ENCODE results near the gene RARRES2.

The RARRES2 gene

DNA sequence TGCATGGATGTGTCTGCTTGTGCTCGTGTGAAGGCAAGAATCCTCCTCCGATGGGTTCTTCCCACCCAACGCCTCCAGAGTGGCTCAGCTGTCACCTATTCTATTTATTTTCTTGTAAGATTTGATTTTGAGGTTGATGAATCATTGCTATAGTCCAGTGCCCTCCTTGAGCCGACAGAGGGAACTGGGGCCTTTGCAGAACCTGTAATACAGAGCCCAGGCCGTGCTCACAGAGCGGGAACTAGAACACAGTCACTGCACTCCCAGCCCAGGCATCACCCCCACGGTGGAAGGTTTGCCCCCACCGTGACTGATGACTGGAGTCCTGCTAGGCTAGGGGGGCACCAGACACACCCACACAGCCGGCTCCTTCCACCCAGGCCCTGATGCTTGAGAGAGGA lies 2.0 kb downstream of the RARRES2 start:
- TF ChIP-seq, protein P1, sequence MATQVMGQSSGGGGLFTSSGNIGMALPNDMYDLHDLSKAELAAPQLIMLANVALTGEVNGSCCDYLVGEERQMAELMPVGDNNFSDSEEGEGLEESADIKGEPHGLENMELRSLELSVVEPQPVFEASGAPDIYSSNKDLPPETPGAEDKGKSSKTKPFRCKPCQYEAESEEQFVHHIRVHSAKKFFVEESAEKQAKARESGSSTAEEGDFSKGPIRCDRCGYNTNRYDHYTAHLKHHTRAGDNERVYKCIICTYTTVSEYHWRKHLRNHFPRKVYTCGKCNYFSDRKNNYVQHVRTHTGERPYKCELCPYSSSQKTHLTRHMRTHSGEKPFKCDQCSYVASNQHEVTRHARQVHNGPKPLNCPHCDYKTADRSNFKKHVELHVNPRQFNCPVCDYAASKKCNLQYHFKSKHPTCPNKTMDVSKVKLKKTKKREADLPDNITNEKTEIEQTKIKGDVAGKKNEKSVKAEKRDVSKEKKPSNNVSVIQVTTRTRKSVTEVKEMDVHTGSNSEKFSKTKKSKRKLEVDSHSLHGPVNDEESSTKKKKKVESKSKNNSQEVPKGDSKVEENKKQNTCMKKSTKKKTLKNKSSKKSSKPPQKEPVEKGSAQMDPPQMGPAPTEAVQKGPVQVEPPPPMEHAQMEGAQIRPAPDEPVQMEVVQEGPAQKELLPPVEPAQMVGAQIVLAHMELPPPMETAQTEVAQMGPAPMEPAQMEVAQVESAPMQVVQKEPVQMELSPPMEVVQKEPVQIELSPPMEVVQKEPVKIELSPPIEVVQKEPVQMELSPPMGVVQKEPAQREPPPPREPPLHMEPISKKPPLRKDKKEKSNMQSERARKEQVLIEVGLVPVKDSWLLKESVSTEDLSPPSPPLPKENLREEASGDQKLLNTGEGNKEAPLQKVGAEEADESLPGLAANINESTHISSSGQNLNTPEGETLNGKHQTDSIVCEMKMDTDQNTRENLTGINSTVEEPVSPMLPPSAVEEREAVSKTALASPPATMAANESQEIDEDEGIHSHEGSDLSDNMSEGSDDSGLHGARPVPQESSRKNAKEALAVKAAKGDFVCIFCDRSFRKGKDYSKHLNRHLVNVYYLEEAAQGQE (IDR thresholded peaks at IDR 0.05; ENCODE audit: insufficient replicate concordance, low read depth), result no peak
- no peak for TF ChIP-seq GABPA (IDR thresholded peaks at IDR 0.05; ENCODE audit: low read depth)
- TF ChIP-seq, protein P2, sequence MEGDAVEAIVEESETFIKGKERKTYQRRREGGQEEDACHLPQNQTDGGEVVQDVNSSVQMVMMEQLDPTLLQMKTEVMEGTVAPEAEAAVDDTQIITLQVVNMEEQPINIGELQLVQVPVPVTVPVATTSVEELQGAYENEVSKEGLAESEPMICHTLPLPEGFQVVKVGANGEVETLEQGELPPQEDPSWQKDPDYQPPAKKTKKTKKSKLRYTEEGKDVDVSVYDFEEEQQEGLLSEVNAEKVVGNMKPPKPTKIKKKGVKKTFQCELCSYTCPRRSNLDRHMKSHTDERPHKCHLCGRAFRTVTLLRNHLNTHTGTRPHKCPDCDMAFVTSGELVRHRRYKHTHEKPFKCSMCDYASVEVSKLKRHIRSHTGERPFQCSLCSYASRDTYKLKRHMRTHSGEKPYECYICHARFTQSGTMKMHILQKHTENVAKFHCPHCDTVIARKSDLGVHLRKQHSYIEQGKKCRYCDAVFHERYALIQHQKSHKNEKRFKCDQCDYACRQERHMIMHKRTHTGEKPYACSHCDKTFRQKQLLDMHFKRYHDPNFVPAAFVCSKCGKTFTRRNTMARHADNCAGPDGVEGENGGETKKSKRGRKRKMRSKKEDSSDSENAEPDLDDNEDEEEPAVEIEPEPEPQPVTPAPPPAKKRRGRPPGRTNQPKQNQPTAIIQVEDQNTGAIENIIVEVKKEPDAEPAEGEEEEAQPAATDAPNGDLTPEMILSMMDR (IDR thresholded peaks at IDR 0.05; ENCODE audit: insufficient read depth, low read length), result no peak
- no peak for TF ChIP-seq SPI1 (IDR thresholded peaks at IDR 0.05; ENCODE audit: borderline replicate concordance, low read depth)
- no peak for TF ChIP-seq POLR2AphosphoS5 (IDR thresholded peaks at IDR 0.05; ENCODE audit: low read depth)
- peaks cover 7% of the 10 kb centered on the region for H3K27me3 ChIP-seq (ENCODE audit: insufficient read depth, poor library complexity, severe bottlenecking)
- no peak for DNase-seq (ENCODE audit: low read depth in 1 of 2, low spot score in 1 of 2)
- no peak overlapping the region for H3K27ac ChIP-seq (replicated peaks)
- no peak overlapping the region for H3K4me3 ChIP-seq (replicated peaks; ENCODE audit: insufficient read depth, low read length)

DNA sequence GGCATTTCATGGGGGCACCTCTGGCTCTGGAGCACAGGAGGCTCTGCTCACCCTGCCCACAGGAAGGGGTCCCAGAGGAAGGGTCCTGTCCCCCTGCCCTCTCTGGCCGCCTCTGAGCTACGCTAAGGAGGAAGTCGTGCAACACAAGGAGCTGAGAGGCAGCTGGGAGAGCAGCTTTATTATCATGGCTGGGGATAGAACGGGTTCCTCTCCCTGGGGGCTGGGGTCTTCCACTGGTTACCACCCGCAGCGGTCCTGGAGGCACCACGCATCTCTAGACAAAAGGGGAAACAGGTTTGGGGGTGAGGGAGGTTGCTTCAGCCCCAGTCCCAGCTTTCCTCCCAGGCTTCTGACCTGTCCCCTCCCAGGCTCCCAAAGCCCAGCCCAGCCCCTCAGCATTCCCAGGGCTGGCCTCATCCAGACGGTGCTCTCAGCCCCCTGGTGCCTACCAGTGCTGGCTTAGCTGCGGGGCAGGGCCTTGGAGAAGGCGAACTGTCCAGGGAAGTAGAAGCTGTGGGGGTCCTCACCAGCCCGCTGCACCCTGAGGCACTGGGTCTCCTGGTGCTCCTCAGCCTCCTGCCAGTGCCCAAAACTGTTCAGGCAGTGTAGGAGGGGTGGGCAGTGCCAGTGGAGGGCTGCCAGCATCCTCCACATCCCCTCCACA lies 3.1 kb downstream of the RARRES2 start:
- H3K27me3 ChIP-seq (ENCODE audit: insufficient read depth, poor library complexity, severe bottlenecking), result peaks cover 7% of the 10 kb centered on the region
- DNase-seq (ENCODE audit: low read depth in 1 of 2, low spot score in 1 of 2), result no peak
- no peak overlapping the region for H3K27ac ChIP-seq (replicated peaks)
- TF ChIP-seq SPI1 (IDR thresholded peaks at IDR 0.05; ENCODE audit: borderline replicate concordance, low read depth) (0 out of 2 replicates have a peak, but pooled peaks have one; percentile 4), POLR2AphosphoS5 (IDR thresholded peaks at IDR 0.05; ENCODE audit: low read depth) (no peak)
- TF ChIP-seq, protein P2 (IDR thresholded peaks at IDR 0.05; ENCODE audit: insufficient read depth, low read length), result no peak
- H3K4me3 ChIP-seq (replicated peaks; ENCODE audit: insufficient read depth, low read length), result no peak overlapping the region

DNA sequence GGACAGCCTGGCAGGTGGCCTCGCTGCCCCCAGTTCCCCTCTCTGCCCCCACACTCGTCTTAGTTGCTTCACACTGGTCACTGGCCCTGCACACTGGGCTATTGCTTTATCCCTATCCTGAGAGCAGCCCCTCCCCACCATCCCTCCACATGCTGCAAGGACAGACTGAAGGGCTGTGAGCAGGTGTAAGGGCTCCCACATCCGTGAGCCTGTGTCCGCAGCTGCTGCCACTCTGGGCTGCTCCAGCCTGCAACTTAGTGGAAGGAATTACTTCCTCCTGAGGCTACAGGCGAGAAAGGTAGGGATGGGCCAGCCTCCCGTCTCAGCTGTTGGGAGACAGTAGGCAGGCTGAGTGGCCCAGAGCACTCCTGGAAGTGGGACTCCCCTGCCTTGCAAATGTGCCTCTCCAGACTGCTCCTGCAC lies 3.8 kb downstream of the RARRES2 start:
- no peak for DNase-seq (ENCODE audit: low read depth in 1 of 2, low spot score in 1 of 2)
- Histone ChIP-seq H3K27ac (replicated peaks) (no peak overlapping the region), H3K4me3 (replicated peaks; ENCODE audit: insufficient read depth, low read length) (no peak overlapping the region), H3K27me3 (ENCODE audit: insufficient read depth, poor library complexity, severe bottlenecking) (peaks cover 7% of the 10 kb centered on the region)
- no peak for TF ChIP-seq SPI1 (IDR thresholded peaks at IDR 0.05; ENCODE audit: borderline replicate concordance, low read depth)

DNA sequence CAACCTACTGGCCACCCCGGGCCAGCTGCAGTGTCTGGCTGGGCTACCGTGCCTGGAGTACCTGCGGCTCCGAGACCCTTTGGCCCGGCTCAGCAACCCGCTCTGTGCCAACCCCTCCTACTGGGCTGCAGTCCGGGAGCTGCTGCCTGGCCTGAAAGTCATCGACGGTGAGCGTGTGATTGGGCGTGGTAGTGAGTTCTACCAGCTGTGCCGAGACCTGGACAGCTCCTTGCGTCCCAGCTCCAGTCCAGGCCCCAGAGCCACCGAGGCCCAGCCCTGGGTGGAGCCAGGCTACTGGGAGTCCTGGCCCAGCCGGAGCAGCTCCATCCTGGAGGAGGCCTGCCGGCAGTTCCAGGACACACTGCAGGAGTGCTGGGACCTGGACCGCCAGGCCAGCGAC lies 4.2 kb downstream of the RARRES2 start:
- DNase-seq (ENCODE audit: low read depth in 1 of 2, low spot score in 1 of 2), result no peak
- TF ChIP-seq, protein P2 (IDR thresholded peaks at IDR 0.05; ENCODE audit: insufficient read depth, low read length), result no peak
- no peak overlapping the region for H3K27ac ChIP-seq (replicated peaks)
- peaks cover 7% of the 10 kb centered on the region for H3K27me3 ChIP-seq (ENCODE audit: insufficient read depth, poor library complexity, severe bottlenecking)
- no peak overlapping the region for H3K4me3 ChIP-seq (replicated peaks; ENCODE audit: insufficient read depth, low read length)

DNA sequence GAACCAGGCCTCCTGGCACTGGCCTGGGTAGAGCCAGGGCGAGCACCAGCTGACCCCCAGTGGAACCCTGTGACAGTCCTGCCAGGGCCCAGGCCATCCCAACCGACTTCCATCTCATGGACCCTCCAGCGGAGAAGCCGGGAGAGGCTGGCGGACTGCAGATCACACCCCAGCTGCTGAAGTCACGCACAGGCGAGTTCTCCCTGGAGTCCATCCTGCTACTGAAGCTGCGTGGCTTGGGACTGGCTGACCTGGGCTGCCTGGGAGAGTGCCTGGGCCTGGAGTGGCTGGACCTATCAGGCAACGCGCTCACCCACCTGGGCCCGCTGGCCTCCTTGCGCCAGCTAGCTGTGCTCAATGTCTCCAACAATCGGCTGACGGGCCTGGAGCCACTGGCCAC lies 4.7 kb downstream of the RARRES2 start:
- Histone ChIP-seq H3K4me3 (replicated peaks; ENCODE audit: insufficient read depth, low read length) (no peak overlapping the region), H3K27ac (replicated peaks) (no peak overlapping the region), H3K27me3 (ENCODE audit: insufficient read depth, poor library complexity, severe bottlenecking) (peaks cover 4% of the 10 kb centered on the region)
- TF ChIP-seq, protein P1 (IDR thresholded peaks at IDR 0.05; ENCODE audit: insufficient replicate concordance, low read depth), result no peak
- TF ChIP-seq, protein P2 (IDR thresholded peaks at IDR 0.05; ENCODE audit: insufficient read depth, low read length), result no peak
- TF ChIP-seq POLR2AphosphoS5 (IDR thresholded peaks at IDR 0.05; ENCODE audit: low read depth) (no peak), SPI1 (IDR thresholded peaks at IDR 0.05; ENCODE audit: borderline replicate concordance, low read depth) (no peak), GABPA (IDR thresholded peaks at IDR 0.05; ENCODE audit: low read depth) (no peak)
- no peak for DNase-seq (ENCODE audit: low read depth in 1 of 2, low spot score in 1 of 2)

All from HL-60 (cell line).